Neural crest cell (in vitro differentiated cells): ENCODE results near the gene MYOD1. TPM values are rescaled to one million over a fixed set of nuclear protein-coding genes. Genes with fewer than 3 reads are reported as not detected.

Experiments
- DNase-seq: peaks from one replicate; pipeline ENCODE4 v3.0.0; 2021; ENCODE audit warnings: low read depth, mixed read lengths, low spot score
- H3K27ac Mint-ChIP-seq: one replicate; pipeline ENCODE4 v1.8.0; 2021; ENCODE audit warnings: mild to moderate bottlenecking, mixed read lengths; ENCODE audit not compliant: unreplicated experiment
- H3K27me3 Mint-ChIP-seq: 2 replicates; pipeline ENCODE4 v1.8.0; 2021; ENCODE audit warnings: low read depth, mild to moderate bottlenecking, mixed read lengths
- H3K36me3 Mint-ChIP-seq: 2 replicates; pipeline ENCODE4 v1.8.0; 2021; ENCODE audit warnings: low read depth, mild to moderate bottlenecking, mixed read lengths
- H3K4me1 Mint-ChIP-seq: 2 replicates; pipeline ENCODE4 v1.8.0; 2021; ENCODE audit warnings: mixed read lengths
- H3K4me3 Mint-ChIP-seq: one replicate; pipeline ENCODE4 v1.8.0; 2021; ENCODE audit warnings: mild to moderate bottlenecking, mixed read lengths
- H3K9me3 Mint-ChIP-seq: 2 replicates; pipeline ENCODE4 v1.8.0; 2021; ENCODE audit warnings: mixed read lengths
- total RNA-seq: library from RNA; stranded (reverse); gene quantifications from 2 replicates; pipeline ENCODE4 v1.2.1, GENCODE V29; 2021
- TF ChIP-seq, protein P1 (sequence below): fragments of 200-600 bp; sonication (generic); conservative IDR thresholded peaks from 2 replicates; pipeline ENCODE4 v1.5.0; 2021; ENCODE audit warnings: antibody characterized with exemption, mild to moderate bottlenecking

Gene MYOD1
- total RNA-seq, 1 donor from 2014 or later: not detected

- no peak for DNase-seq
- peaks cover 3% of the 10 kb centered on the region for H3K9me3 Mint-ChIP-seq
- no peaks in the 10 kb centered on the region for H3K27me3 Mint-ChIP-seq
- H3K4me3 Mint-ChIP-seq: no peak overlapping the region
- H3K27ac Mint-ChIP-seq: no peak overlapping the region
- TF ChIP-seq, protein P1, sequence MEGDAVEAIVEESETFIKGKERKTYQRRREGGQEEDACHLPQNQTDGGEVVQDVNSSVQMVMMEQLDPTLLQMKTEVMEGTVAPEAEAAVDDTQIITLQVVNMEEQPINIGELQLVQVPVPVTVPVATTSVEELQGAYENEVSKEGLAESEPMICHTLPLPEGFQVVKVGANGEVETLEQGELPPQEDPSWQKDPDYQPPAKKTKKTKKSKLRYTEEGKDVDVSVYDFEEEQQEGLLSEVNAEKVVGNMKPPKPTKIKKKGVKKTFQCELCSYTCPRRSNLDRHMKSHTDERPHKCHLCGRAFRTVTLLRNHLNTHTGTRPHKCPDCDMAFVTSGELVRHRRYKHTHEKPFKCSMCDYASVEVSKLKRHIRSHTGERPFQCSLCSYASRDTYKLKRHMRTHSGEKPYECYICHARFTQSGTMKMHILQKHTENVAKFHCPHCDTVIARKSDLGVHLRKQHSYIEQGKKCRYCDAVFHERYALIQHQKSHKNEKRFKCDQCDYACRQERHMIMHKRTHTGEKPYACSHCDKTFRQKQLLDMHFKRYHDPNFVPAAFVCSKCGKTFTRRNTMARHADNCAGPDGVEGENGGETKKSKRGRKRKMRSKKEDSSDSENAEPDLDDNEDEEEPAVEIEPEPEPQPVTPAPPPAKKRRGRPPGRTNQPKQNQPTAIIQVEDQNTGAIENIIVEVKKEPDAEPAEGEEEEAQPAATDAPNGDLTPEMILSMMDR: peak; percentile 56
- H3K36me3 Mint-ChIP-seq: no peaks in the 10 kb centered on the region
- peaks cover 16% of the 10 kb centered on the region for H3K4me1 Mint-ChIP-seq
These were observed 41.0 kb downstream of the MYOD1 start for GRCh38 chr11:17760102-17761029.

GRCh38 chr11:17762309-17762974, 43.1 kb downstream of the MYOD1 start:
- Mint-ChIP-seq H3K4me1 (peaks cover 27% of the 10 kb centered on the region), H3K27me3 (no peaks in the 10 kb centered on the region), H3K36me3 (no peaks in the 10 kb centered on the region), H3K4me3 (no peak overlapping the region), H3K27ac (no peak overlapping the region), H3K9me3 (peaks cover 3% of the 10 kb centered on the region)
- DNase-seq: no peak
- TF ChIP-seq, protein P1: no peak

DNA sequence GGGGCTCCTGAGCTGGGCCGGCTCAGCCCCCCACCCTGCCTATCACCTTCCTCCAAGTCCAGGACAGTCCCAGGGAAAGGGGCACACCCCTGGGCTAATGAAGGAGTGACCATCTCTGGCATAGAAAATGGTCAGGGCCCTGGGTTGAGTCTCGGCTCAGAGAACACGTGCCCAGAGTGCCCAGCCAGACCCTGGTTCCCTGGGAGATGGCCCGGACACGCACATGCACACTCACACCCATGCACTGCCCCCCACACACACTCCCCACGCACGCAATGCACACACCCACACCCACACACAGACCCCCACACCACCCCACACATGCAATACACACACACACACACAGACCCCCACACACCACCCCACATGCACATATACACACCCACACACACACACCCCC, 43.9 kb downstream of the MYOD1 start:
- Mint-ChIP-seq H3K36me3 (no peaks in the 10 kb centered on the region), H3K27ac (no peak overlapping the region), H3K4me3 (no peak overlapping the region), H3K9me3 (peaks cover 2% of the 10 kb centered on the region), H3K4me1 (peaks cover 27% of the 10 kb centered on the region), H3K27me3 (no peaks in the 10 kb centered on the region)
- DNase-seq: no peak
- TF ChIP-seq, protein P1: no peak

- Mint-ChIP-seq H3K36me3 (no peaks in the 10 kb centered on the region), H3K9me3 (no peaks in the 10 kb centered on the region), H3K4me3 (no peak overlapping the region), H3K27ac (no peak overlapping the region), H3K4me1 (peaks cover 27% of the 10 kb centered on the region), H3K27me3 (no peaks in the 10 kb centered on the region)
- TF ChIP-seq, protein P1: no peak
- DNase-seq: no peak
These were observed 44.3 kb downstream of the MYOD1 start for GRCh38 chr11:17763703-17764102.

DNA sequence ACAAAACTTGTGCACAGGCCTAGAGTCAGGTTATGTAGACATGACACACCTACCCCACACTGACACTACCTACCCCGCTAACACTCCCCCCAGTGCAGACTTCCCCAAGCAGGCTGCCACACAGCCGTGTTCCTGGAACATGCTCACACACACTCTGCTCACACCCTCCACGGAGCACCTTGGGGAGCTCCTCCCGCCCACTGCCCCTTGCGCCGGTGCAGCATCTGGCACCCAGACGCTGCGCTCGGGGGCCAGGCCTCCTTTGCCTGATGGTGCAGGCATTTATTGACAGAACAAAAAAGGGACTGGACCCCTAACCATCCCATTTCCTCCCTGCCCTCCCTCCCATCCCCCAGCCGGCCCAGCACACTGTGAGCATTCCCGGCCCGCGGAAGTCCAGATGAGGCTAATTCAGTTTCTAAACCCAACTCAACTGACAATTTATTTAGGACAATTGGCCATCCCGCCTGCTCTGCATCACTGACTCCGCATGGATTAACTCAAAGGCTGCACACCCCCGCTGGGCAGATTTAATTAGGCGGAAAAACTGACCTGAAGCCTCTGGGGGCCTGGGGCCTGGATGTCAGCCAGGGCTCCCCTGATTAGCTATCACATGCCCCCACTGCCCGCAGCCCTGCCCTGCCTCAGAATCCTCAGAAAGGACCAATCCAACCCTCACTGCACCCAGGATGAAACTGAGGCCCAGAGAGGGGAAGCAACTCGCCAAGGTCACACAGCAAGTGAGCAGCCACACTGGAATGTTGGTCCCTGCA, 45.3 kb downstream of the MYOD1 start:
- Mint-ChIP-seq H3K27ac (no peak overlapping the region), H3K36me3 (no peaks in the 10 kb centered on the region), H3K9me3 (no peaks in the 10 kb centered on the region), H3K4me1 (peaks cover 27% of the 10 kb centered on the region), H3K4me3 (no peak overlapping the region), H3K27me3 (no peaks in the 10 kb centered on the region)
- DNase-seq: peak; percentile 14
- TF ChIP-seq, protein P1: no peak
